ENCODE results near the gene KLF11. TPM values are rescaled to one million over a fixed set of nuclear protein-coding genes. Genes with fewer than 3 reads are reported as not detected.

Gene KLF11
- total RNA-seq, 1 donor from 2014 or later = 30.4 TPM

DNA sequence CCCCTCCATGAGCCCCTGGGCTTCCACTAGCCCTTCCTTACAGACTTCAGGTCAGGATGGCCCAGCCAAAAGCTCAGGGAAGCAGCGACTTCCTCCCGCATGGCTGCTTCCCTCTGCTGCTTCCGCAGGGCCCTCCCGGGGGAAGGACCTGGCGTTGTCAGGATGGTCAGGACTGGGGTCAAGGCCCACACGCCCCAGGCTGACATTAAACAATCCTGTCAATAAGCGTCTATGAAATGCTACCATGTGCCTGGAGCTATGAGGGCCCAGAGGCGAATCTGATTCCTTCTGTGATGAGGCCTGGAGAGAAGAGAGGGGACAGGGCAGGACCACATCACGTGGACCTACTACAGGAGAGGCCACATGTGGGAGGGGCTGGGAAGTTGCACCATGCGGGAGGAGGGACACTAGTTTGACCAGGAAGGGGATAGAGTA, 19.6 kb downstream of the KLF11 start:
- DNase-seq (ENCODE audit: extremely low spot score in 2 of 2) = no peak
- H3K27ac ChIP-seq = no peak overlapping the region
- intact Hi-C loops (cut with DNase I) = no loop called here
- H3K4me1 ChIP-seq = peaks cover 5% of the 10 kb centered on the region
- no peak overlapping the region for H3K4me3 ChIP-seq
- H3K36me3 ChIP-seq = no peaks in the 10 kb centered on the region
- no peaks in the 10 kb centered on the region for H3K27me3 ChIP-seq
- TF ChIP-seq CTCF (IDR thresholded peaks at IDR 0.05) (no peak), POLR2AphosphoS5 (IDR thresholded peaks at IDR 0.05; ENCODE audit: insufficient read depth in 1 of 2, low read depth in 1 of 2) (no peak), POLR2A (IDR thresholded peaks at IDR 0.05) (no peak)
- H3K9me3 ChIP-seq = no peaks in the 10 kb centered on the region

DNA sequence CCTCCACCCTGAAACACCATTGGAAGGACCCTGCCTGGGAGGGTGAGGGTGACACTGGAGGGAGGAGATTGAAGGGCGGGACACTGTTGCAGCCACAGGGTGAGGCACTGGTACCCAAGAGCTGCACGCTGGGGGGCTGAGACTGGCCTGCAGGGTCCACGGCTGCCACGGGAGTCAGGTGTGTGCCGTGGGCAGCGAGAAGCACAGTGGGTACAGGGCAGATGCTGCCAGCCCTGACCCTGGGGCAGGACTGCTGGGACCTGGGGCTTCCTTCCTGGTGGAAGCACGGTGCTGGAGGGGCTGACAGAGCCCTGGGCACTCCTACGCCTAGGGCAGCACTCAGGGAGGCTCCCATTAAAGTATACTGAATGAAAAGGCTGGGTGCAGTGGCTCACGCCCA, 20.2 kb downstream of the KLF11 start:
- Histone ChIP-seq H3K36me3 (no peaks in the 10 kb centered on the region), H3K4me3 (no peak overlapping the region), H3K9me3 (no peaks in the 10 kb centered on the region), H3K27me3 (no peaks in the 10 kb centered on the region), H3K4me1 (peaks cover 5% of the 10 kb centered on the region), H3K27ac (no peak overlapping the region)
- intact Hi-C loops (cut with DNase I) = no loop called here
- TF ChIP-seq POLR2A (IDR thresholded peaks at IDR 0.05) (no peak), CTCF (IDR thresholded peaks at IDR 0.05) (no peak)
- DNase-seq (ENCODE audit: extremely low spot score in 2 of 2) = no peak

- no peaks in the 10 kb centered on the region for H3K36me3 ChIP-seq
- no peaks in the 10 kb centered on the region for H3K27me3 ChIP-seq
- H3K4me1 ChIP-seq = peaks cover 5% of the 10 kb centered on the region
- intact Hi-C loops (cut with DNase I) = no loop called here
- no peaks in the 10 kb centered on the region for H3K9me3 ChIP-seq
- TF ChIP-seq CTCF (IDR thresholded peaks at IDR 0.05) (no peak), POLR2A (IDR thresholded peaks at IDR 0.05) (no peak), POLR2AphosphoS5 (IDR thresholded peaks at IDR 0.05; ENCODE audit: insufficient read depth in 1 of 2, low read depth in 1 of 2) (no peak)
- H3K27ac ChIP-seq = no peak overlapping the region
- no peak overlapping the region for H3K4me3 ChIP-seq
- peak in 1 of 2 donors; percentile 65 for DNase-seq (ENCODE audit: extremely low spot score in 2 of 2)
Measured at GRCh38 chr2:10064932-10065772, 21.8 kb downstream of the KLF11 start.

DNA sequence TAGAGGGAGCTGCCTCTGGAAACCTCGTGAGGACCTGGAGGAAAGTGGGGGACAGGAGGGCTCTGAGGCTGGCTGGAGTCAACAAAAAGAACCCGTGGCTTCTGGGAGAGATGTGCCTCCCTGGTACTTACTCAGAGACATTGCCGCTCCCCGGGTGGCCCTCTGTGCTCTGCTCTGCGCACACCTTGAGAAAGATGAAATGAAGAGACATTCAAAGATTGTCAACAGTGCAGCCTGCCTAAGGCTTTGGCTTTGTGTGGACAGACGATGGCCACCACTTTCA, 22.4 kb downstream of the KLF11 start:
- DNase-seq (ENCODE audit: extremely low spot score in 2 of 2) = peak in 1 of 2 donors; percentile 83
- no peak for TF ChIP-seq CTCF (IDR thresholded peaks at IDR 0.05)
- TF ChIP-seq POLR2A (IDR thresholded peaks at IDR 0.05) = no peak
- no peak for TF ChIP-seq POLR2AphosphoS5 (IDR thresholded peaks at IDR 0.05; ENCODE audit: insufficient read depth in 1 of 2, low read depth in 1 of 2)
- Histone ChIP-seq H3K36me3 (no peaks in the 10 kb centered on the region), H3K4me3 (no peak overlapping the region), H3K9me3 (no peaks in the 10 kb centered on the region), H3K27me3 (no peaks in the 10 kb centered on the region), H3K27ac (no peak overlapping the region), H3K4me1 (no peaks in the 10 kb centered on the region)
- intact Hi-C loops (cut with DNase I) = no loop called here

DNA sequence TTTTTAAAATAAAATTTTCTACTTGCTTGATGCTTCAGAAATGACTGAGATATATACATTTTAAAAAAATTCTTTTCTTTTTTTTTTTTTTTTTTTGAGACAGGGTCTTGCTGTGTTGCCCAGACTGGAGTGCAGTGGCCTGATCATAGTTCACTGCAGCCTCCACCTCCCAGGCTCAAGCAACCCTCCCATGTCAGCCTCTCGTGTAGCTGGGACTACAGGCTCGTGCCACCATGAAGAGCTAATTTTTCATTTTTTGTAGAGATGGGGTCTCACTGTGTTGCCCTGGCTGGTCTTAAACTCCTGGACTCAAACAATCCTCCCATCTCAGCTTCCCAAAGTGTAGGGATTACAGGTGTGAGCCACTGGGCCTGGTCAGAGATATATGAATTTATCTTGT, 24.0 kb downstream of the KLF11 start:
- Histone ChIP-seq H3K9me3 (no peaks in the 10 kb centered on the region), H3K27ac (no peak overlapping the region), H3K4me3 (no peak overlapping the region), H3K27me3 (no peaks in the 10 kb centered on the region), H3K4me1 (no peaks in the 10 kb centered on the region), H3K36me3 (no peaks in the 10 kb centered on the region)
- TF ChIP-seq CTCF (IDR thresholded peaks at IDR 0.05) = no peak
- no peak for TF ChIP-seq POLR2A (IDR thresholded peaks at IDR 0.05)
- TF ChIP-seq POLR2AphosphoS5 (IDR thresholded peaks at IDR 0.05; ENCODE audit: insufficient read depth in 1 of 2, low read depth in 1 of 2) = no peak
- intact Hi-C loops (cut with DNase I) = no loop called here
- DNase-seq (ENCODE audit: extremely low spot score in 2 of 2) = no peak

All from vagina (tissue), 2 donors.